GM12801 (cell line): Measurements from ENCODE around the gene CLEC20A.

Experiments used
- CTCF ChIP-seq: IDR thresholded peaks from one replicate; pipeline ENCODE4 v1.5.1; 2011; ENCODE audit warnings: control low read depth; ENCODE audit not compliant: insufficient read length; ENCODE audit errors: extremely low read depth

The CLEC20A gene

GRCh38 chr1:178489399-178489798 lies 7.4 kb downstream of the CLEC20A start:
- TF ChIP-seq CTCF, result no peak

- no peak for TF ChIP-seq CTCF
Measured at GRCh38 chr1:178488393-178488792, 8.4 kb downstream of the CLEC20A start.

- TF ChIP-seq CTCF, result no peak
Measured at GRCh38 chr1:178487070-178487615, 9.6 kb downstream of the CLEC20A start.

- TF ChIP-seq CTCF, result no peak
Measured at GRCh38 chr1:178486100-178487069, 10.4 kb downstream of the CLEC20A start.

GRCh38 chr1:178485541-178485981 lies 11.2 kb downstream of the CLEC20A start:
- no peak for TF ChIP-seq CTCF

- TF ChIP-seq CTCF, result no peak
Measured at GRCh38 chr1:178484698-178485225, 12.0 kb downstream of the CLEC20A start.

GRCh38 chr1:178483251-178483957 lies 13.4 kb downstream of the CLEC20A start:
- TF ChIP-seq CTCF, result no peak
